Left lung (tissue), 10 donors: Measurements from ENCODE around the gene GMEB1. TPM values are rescaled to one million over a fixed set of nuclear protein-coding genes. Genes with fewer than 3 reads are reported as not detected.
"Not testable (repeated sequence)": the region's sequence is repeated elsewhere in the genome, so short reads cannot be mapped to it uniquely, and the experiment has no call there.

ENCODE experiments used
- ATAC-seq: fragments of 200-7000 bp; cut with Tn5 transposase; one replicate; pipeline ENCODE4 v1.9.1; 2020; ENCODE audit warnings: moderate library complexity
- DNase-seq, 4 donors: peaks; one replicate each; pipeline ENCODE4 v3.0.0-alpha.2; 2013 to 2020
- H3K27ac ChIP-seq, 2 donors: fragments of 200-600 bp; sonication (generic) in 1 of 2; one replicate each; pipeline versions ENCODE4 v1.5.0 to v1.8.0; 2020 to 2021
- H3K27me3 ChIP-seq, 2 donors: fragments of 200-600 bp; sonication (generic) in 1 of 2; one replicate each; pipeline versions ENCODE4 v1.5.0 to v1.8.0; 2020 to 2021
- H3K36me3 ChIP-seq, 2 donors: fragments of 200-600 bp; sonication (generic) in 1 of 2; one replicate each; pipeline versions ENCODE4 v1.5.0 to v1.8.0; 2020 to 2021
- H3K4me1 ChIP-seq, 2 donors: fragments of 200-600 bp; one replicate each; pipeline ENCODE4 v1.8.0; 2021
- H3K4me3 ChIP-seq, 2 donors: fragments of 200-600 bp; sonication (generic) in 1 of 2; one replicate each; pipeline versions ENCODE4 v1.5.0 to v1.8.0; 2020 to 2021; ENCODE audit warnings: mild to moderate bottlenecking in 1 of 2
- H3K9me3 ChIP-seq, 2 donors: fragments of 200-600 bp; sonication (generic) in 1 of 2; one replicate each; pipeline versions ENCODE4 v1.5.0 to v1.8.0; 2020 to 2021
- intact Hi-C, 2 donors: fragments of 100-400 bp; cut with DNase I; formaldehyde crosslinking; loops; one replicate each; pipeline versions ENCODE4 v1.11.2 to v1.14.2; 2022
- polyA plus RNA-seq, 6 donors: library from polyadenylated mRNA; unstranded; fragments of 120-200 nt; gene quantifications; one replicate each; pipeline ENCODE4 v1.2.1, GENCODE V29; 2013; ENCODE audit not compliant: insufficient read length in 6 of 6
- total RNA-seq, 2 donors: library from RNA; stranded (reverse); fragmentation: NEBNext Ultra II Directional; extraction: Animal tissue kit (Norgen Biotek cat#: 25700); gene quantifications; one replicate each; pipeline ENCODE4 v1.2.1, GENCODE V29; 2021
- TF ChIP-seq, protein P1 (sequence below), 2 donors: fragments of 200-600 bp; sonication (generic) in 1 of 2; IDR thresholded peaks; one replicate each; pipeline versions ENCODE4 v1.5.0 to v1.8.0; 2021; ENCODE audit warnings: antibody characterized with exemption in 2 of 2
- donor health status: DM: no; HTN: yes; CAD: no.
- donor health status: DM: no; HTN: no; CAD: no.

The GMEB1 gene
- total and polyA plus RNA-seq, 8 donors = 10.6 to 18.6 (median 16.7) TPM

- Histone ChIP-seq H3K9me3 (no peaks in the 10 kb centered on the region), H3K36me3 (peaks cover 0 to 46% of the 10 kb centered on the region in 2 donors), H3K27me3 (no peaks in the 10 kb centered on the region), H3K4me1 (no peaks in the 10 kb centered on the region), H3K27ac (no peak overlapping the region), H3K4me3 (no peak overlapping the region)
- ATAC-seq = no peak
- TF ChIP-seq, protein P1, sequence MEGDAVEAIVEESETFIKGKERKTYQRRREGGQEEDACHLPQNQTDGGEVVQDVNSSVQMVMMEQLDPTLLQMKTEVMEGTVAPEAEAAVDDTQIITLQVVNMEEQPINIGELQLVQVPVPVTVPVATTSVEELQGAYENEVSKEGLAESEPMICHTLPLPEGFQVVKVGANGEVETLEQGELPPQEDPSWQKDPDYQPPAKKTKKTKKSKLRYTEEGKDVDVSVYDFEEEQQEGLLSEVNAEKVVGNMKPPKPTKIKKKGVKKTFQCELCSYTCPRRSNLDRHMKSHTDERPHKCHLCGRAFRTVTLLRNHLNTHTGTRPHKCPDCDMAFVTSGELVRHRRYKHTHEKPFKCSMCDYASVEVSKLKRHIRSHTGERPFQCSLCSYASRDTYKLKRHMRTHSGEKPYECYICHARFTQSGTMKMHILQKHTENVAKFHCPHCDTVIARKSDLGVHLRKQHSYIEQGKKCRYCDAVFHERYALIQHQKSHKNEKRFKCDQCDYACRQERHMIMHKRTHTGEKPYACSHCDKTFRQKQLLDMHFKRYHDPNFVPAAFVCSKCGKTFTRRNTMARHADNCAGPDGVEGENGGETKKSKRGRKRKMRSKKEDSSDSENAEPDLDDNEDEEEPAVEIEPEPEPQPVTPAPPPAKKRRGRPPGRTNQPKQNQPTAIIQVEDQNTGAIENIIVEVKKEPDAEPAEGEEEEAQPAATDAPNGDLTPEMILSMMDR (IDR thresholded peaks at IDR 0.05) = no peak
- DNase-seq = no peak
- intact Hi-C loops = no loop called here
Observed at GRCh38 chr1:28716336-28716735, 47.8 kb downstream of the GMEB1 start.

DNA sequence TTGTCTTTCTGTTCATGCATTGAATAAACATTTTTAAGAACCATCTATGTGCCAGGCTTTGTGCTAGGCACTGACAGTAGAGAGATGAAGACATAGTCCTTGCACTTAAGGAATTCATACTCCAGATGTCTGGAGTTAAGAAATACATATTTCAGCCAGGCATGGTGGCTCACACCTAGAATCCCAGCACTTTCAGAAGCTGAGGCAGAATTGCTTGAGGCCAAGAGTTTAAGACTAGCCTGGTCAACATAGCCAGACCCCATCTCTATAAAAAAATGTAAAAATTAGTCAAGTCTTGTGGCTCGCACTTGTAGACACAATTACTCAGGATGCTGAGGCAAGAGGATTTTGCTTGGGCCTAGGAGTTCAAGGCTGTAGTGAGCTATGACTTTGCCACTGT is 49.6 kb downstream of the GMEB1 start:
- ATAC-seq = no peak
- TF ChIP-seq, protein P1 (IDR thresholded peaks at IDR 0.05) = no peak

DNA sequence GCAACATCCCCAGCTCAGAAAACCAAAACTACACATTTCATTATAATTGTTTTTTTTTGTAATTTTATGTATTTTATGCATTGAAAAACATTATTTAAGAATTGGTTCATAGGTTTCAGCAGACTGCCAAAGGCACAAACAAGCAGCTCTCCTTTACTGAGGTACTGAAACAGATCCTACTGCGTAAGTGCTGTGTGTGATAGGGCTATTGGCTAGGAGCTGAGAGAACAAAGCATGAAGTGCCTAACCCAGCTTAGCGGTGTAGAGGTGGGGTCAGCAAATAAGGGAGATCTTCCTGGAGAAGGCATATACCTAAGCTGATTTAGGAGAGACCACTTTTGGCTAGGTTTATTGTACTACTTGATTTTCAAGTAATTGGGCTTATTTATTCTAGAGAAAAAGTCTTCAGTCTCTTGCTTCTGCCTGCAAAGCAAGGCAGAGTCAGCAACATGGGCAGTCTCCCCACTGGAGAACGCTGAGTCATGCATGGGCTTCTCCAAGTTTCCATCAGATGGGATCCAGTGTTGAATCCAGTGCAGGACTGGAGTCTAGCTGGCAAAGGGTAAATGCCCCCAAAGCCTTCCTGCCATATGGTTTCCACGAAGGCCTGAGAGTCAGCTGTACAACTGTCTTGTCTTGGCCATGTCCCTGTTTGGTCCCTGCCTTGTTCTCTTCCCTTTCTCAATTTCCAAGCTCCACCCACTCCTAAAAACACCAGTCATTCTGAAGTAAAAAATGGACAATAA is 50.2 kb downstream of the GMEB1 start:
- DNase-seq (no peak), ATAC-seq (peak; percentile 41)
- H3K27ac ChIP-seq = peak overlapping the region in 1 of 2 donors; percentile 3
- H3K4me3 ChIP-seq = no peak overlapping the region
- H3K4me1 ChIP-seq = no peaks in the 10 kb centered on the region
- H3K36me3 ChIP-seq = peaks cover 0 to 23% of the 10 kb centered on the region in 2 donors
- intact Hi-C loops = no loop called here
- no peaks in the 10 kb centered on the region for H3K27me3 ChIP-seq
- TF ChIP-seq, protein P1 (IDR thresholded peaks at IDR 0.05) = no peak
- no peaks in the 10 kb centered on the region for H3K9me3 ChIP-seq

More for the DNA sequence above, 49.6 kb downstream of the GMEB1 start:
- no peaks in the 10 kb centered on the region for H3K27me3 ChIP-seq
- no peak overlapping the region for H3K4me3 ChIP-seq
- no peak overlapping the region for H3K27ac ChIP-seq
- H3K4me1 ChIP-seq = no peaks in the 10 kb centered on the region
- no peaks in the 10 kb centered on the region for H3K9me3 ChIP-seq
- DNase-seq = no peak
- intact Hi-C loops = no loop called here
- peaks cover 0 to 29% of the 10 kb centered on the region in 2 donors for H3K36me3 ChIP-seq

DNA sequence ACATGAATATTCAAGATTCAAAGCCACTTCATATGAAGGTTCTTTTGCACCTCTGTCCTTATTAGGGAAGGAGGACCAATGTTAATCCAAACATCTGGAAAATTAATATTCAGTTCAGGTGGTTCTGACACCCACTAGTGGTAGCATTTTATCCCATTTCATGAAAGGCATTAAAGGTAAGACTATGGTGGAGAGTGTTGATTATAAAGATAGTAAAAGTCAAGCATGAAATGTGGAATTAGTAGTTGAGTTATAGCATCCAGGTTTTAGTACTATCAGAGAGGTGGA is 50.7 kb downstream of the GMEB1 start:
- peaks cover 0 to 18% of the 10 kb centered on the region in 2 donors for H3K36me3 ChIP-seq
- DNase-seq = no peak
- intact Hi-C loops = no loop called here
- peak overlapping the region in 1 of 2 donors; percentile 3 for H3K27ac ChIP-seq
- ATAC-seq = no peak
- H3K4me3 ChIP-seq = no peak overlapping the region
- TF ChIP-seq, protein P1 (IDR thresholded peaks at IDR 0.05) = no peak
- H3K4me1 ChIP-seq = no peaks in the 10 kb centered on the region
- H3K9me3 ChIP-seq = no peaks in the 10 kb centered on the region
- no peaks in the 10 kb centered on the region for H3K27me3 ChIP-seq

- peaks cover 0 to 7% of the 10 kb centered on the region in 2 donors for H3K36me3 ChIP-seq
- H3K4me3 ChIP-seq = no peak overlapping the region
- TF ChIP-seq, protein P1 (IDR thresholded peaks at IDR 0.05) = no peak
- H3K4me1 ChIP-seq = no peaks in the 10 kb centered on the region
- ATAC-seq (no peak), DNase-seq (no peak)
- intact Hi-C loops = no loop called here
- H3K9me3 ChIP-seq = no peaks in the 10 kb centered on the region
- H3K27me3 ChIP-seq = no peaks in the 10 kb centered on the region
- H3K27ac ChIP-seq = no peak overlapping the region
Observed at GRCh38 chr1:28720376-28720775, 51.8 kb downstream of the GMEB1 start.

- H3K27ac ChIP-seq, H3K27me3 ChIP-seq, intact Hi-C loops, DNase-seq, H3K36me3 ChIP-seq, ATAC-seq, H3K4me3 ChIP-seq, H3K9me3 ChIP-seq, H3K4me1 ChIP-seq: not testable (repeated sequence)
Observed at GRCh38 chr1:28721927-28722326, 53.3 kb downstream of the GMEB1 start.

DNA sequence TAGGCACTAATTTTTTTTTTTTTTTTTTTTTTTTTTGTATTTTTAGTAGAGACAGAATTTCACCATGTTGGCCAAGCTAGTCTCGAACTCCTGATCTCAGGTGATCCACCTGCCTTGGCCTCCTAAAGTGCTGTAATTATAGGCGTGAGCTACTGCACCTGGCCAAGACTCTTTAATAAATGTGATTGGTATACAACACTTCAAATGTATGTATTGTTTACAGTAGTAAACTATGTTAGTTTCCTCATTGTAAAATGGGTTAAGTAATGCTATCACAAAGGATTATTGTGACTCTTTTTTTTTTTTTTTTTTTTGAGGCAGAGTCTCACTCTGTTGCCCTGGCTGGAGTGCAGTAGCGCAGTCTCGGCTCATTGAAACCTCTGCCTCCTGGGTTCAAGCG is 56.8 kb downstream of the GMEB1 start:
- intact Hi-C loops, H3K27me3 ChIP-seq, H3K27ac ChIP-seq, H3K4me1 ChIP-seq, DNase-seq, ATAC-seq, H3K36me3 ChIP-seq, H3K4me3 ChIP-seq, H3K9me3 ChIP-seq: not testable (repeated sequence)
